ENCODE measurements around the gene MSL3B.

Gene MSL3B

GRCh38 chr2:233817995-233818638 lies 50.1 kb downstream of the MSL3B start:
- no peak for DNase-seq

GRCh38 chr2:233817361-233817911 lies 50.8 kb downstream of the MSL3B start:
- no peak for DNase-seq

GRCh38 chr2:233816771-233817170 lies 51.4 kb downstream of the MSL3B start:
- DNase-seq: no peak

GRCh38 chr2:233816334-233816733 lies 51.9 kb downstream of the MSL3B start:
- no peak for DNase-seq

GRCh38 chr2:233815861-233816260 lies 52.3 kb downstream of the MSL3B start:
- DNase-seq: no peak

All from anterior cingulate cortex (tissue), 58 donors.